PC-9 (cell line): ENCODE data around the gene CIITA. TPM values are rescaled to one million over a fixed set of nuclear protein-coding genes. Genes with fewer than 3 reads are reported as not detected.
A peak's percentile ranks its signal among the peaks of the same experiment; 100 is the strongest.

Experiments
- BruUV-seq: library from RNA; stranded (reverse); fragments of 400-500 nt; replicated peaks from 2 replicates; lab custom pipeline; 2021; lab: Mats Ljungman, UMichigan
- CTCF ChIA-PET: fragments of 300-600 bp; sonication (Branson Sonifier 250); formaldehyde crosslinking; loops from one replicate; lab custom pipeline; 2022; ENCODE audit warnings: antibody characterized with exemption; lab: Charles Lee
- POLR2A ChIA-PET: fragments of 300-600 bp; sonication (Branson Sonifier 250); formaldehyde crosslinking; loops from one replicate; lab custom pipeline; 2022; ENCODE audit warnings: antibody characterized with exemption; ENCODE audit not compliant: unreplicated experiment; lab: Charles Lee
- DNase-seq, 2 experiments: peaks; one replicate each; pipeline versions ENCODE4 v3.0.0 to v3.0.0-alpha.2; 2015 to 2022; ENCODE audit warnings: mixed read lengths in 1 of 2
- H2AFZ ChIP-seq: fragments of 200-600 bp; sonication (generic); 2 replicates; pipeline ENCODE4 v1.8.1; 2017; ENCODE audit warnings: antibody characterized with exemption
- H3F3A ChIP-seq: fragments of 200-600 bp; sonication (generic); 2 replicates; pipeline ENCODE4 v1.8.1; 2017; ENCODE audit warnings: antibody characterized with exemption, mild to moderate bottlenecking, low read depth; ENCODE audit not compliant: insufficient read depth
- H3K27ac ChIP-seq: fragments of 200-600 bp; sonication (generic); 2 replicates; pipeline ENCODE4 v1.6.1; 2016; ENCODE audit warnings: mixed run types
- H3K27me3 ChIP-seq: fragments of 200-600 bp; sonication (generic); 2 replicates; pipeline ENCODE4 v1.6.1; 2016; ENCODE audit warnings: low read depth, mixed run types; ENCODE audit not compliant: insufficient read depth
- H3K36me3 ChIP-seq: fragments of 200-600 bp; sonication (generic); 2 replicates; pipeline ENCODE4 v1.6.1; 2016; ENCODE audit warnings: low read depth, mixed run types
- H3K4me1 ChIP-seq: fragments of 200-600 bp; sonication (generic); replicated peaks from 2 replicates; pipeline ENCODE4 v1.6.1; 2016; ENCODE audit warnings: mixed run types; ENCODE audit not compliant: insufficient read depth
- H3K4me2 ChIP-seq: fragments of 200-600 bp; sonication (generic); 2 replicates; pipeline ENCODE4 v1.6.1; 2017; ENCODE audit warnings: mixed run types
- H3K4me3 ChIP-seq: fragments of 200-600 bp; sonication (generic); 2 replicates; pipeline ENCODE4 v1.6.1; 2016; ENCODE audit warnings: mixed run types
- H3K79me2 ChIP-seq: fragments of 200-600 bp; sonication (generic); 2 replicates; pipeline ENCODE4 v1.6.1; 2017; ENCODE audit warnings: low read depth, mixed run types
- H3K9me2 ChIP-seq: fragments of 200-600 bp; sonication (generic); 2 replicates; pipeline ENCODE4 v1.8.1; 2017; ENCODE audit warnings: mild to moderate bottlenecking; ENCODE audit not compliant: insufficient read depth
- H3K9me3 ChIP-seq: fragments of 200-600 bp; sonication (generic); 2 replicates; pipeline ENCODE4 v1.8.1; 2016; ENCODE audit warnings: low read depth; ENCODE audit not compliant: insufficient read depth
- H4K20me1 ChIP-seq: fragments of 200-600 bp; sonication (generic); 2 replicates; pipeline ENCODE4 v1.8.1; 2017; ENCODE audit not compliant: insufficient read depth
- EZH2 ChIP-seq: fragments of 200-600 bp; sonication (generic); IDR thresholded peaks from 2 replicates; pipeline ENCODE4 v1.8.0; 2017; ENCODE audit warnings: antibody characterized with exemption, low read depth
- intact Hi-C: fragments of 100-400 bp; cut with micrococcal nuclease; formaldehyde crosslinking; loops from one replicate; pipeline ENCODE4 v1.10.0; 2022; ENCODE audit not compliant: unreplicated experiment
- total RNA-seq: library from RNA; stranded (reverse); gene quantifications from 2 replicates; pipeline ENCODE4 v1.2.3, GENCODE V29; 2021
- TF ChIP-seq, protein P1 (sequence below): fragments of 200-600 bp; sonication (generic); conservative IDR thresholded peaks from 2 replicates; pipeline ENCODE4 v1.6.1; 2017; ENCODE audit warnings: mixed run types, antibody characterized with exemption, mild to moderate bottlenecking, moderate library complexity

CIITA gene
- total RNA-seq, 1 experiment from 2014 or later, result 1.7 TPM

DNA sequence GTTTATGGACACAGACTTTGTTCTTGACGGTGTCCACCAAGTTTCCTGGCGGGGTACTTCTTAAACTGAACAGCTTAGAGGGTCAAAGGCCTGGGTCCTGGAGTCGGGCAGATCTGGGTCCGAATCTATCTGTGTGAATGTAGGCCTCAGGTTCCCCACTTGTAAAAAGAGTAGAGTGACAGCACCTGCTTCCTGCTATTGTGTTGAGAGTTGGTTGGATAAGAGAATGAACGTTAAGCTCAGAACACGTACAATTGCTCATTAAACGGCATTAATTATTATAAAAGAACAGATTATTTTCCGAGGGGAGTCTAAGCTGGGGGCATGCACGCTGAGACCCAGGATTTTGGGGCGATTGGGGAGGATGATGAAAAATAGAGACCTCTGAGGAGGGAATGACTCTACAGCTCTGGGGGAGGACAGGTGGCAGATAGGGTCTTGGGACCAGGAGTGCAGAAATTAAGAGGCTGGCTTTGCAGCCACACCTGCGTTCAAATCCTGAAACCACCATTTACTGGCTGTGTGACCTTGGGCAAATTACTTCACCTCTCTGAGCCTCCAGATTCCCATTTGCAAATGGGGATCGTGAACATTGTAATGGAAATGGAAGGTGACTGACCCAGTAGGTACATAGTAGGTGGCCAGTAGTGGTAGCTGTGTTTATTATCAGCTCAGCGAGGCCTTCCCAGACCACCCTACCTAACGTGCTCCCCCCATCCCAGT is 68.2 kb downstream of the CIITA start:
- no TSS peak for BruUV-seq
- H4K20me1 ChIP-seq, result peaks cover 5% of the 10 kb centered on the region
- H3K9me3 ChIP-seq, result no peaks in the 10 kb centered on the region
- intact Hi-C loops, result no loop called here
- H3K4me3 ChIP-seq, result peak overlapping the region; percentile 92
- H3K9me2 ChIP-seq, result no peaks in the 10 kb centered on the region
- ChIA-PET POLR2A (interaction anchor here (0.7 kb wide), 2 partner anchors 652 to 951 kb away, joined by 4 read pairs; no protein-coding TSS in a partner anchor), CTCF (interaction anchor here (0.5 to 0.7 kb wide), 3 partner anchors 82 to 276 kb away, joined by 4 to 5 read pairs (median 4); no protein-coding TSS in a partner anchor)
- no peaks in the 10 kb centered on the region for H3K27me3 ChIP-seq
- H3K4me2 ChIP-seq, result peak overlapping the region; percentile 97
- peak overlapping the region; percentile 95 for H2AFZ ChIP-seq
- no peaks in the 10 kb centered on the region for H3K36me3 ChIP-seq
- DNase-seq, result no peak
- TF ChIP-seq EZH2, result no peak
- TF ChIP-seq, protein P1, sequence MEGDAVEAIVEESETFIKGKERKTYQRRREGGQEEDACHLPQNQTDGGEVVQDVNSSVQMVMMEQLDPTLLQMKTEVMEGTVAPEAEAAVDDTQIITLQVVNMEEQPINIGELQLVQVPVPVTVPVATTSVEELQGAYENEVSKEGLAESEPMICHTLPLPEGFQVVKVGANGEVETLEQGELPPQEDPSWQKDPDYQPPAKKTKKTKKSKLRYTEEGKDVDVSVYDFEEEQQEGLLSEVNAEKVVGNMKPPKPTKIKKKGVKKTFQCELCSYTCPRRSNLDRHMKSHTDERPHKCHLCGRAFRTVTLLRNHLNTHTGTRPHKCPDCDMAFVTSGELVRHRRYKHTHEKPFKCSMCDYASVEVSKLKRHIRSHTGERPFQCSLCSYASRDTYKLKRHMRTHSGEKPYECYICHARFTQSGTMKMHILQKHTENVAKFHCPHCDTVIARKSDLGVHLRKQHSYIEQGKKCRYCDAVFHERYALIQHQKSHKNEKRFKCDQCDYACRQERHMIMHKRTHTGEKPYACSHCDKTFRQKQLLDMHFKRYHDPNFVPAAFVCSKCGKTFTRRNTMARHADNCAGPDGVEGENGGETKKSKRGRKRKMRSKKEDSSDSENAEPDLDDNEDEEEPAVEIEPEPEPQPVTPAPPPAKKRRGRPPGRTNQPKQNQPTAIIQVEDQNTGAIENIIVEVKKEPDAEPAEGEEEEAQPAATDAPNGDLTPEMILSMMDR, result no peak
- peaks cover 53% of the 10 kb centered on the region for H3K4me1 ChIP-seq
- no peak overlapping the region for H3K27ac ChIP-seq
- peaks cover 55% of the 10 kb centered on the region for H3K79me2 ChIP-seq
- peaks cover 7% of the 10 kb centered on the region for H3F3A ChIP-seq

DNA sequence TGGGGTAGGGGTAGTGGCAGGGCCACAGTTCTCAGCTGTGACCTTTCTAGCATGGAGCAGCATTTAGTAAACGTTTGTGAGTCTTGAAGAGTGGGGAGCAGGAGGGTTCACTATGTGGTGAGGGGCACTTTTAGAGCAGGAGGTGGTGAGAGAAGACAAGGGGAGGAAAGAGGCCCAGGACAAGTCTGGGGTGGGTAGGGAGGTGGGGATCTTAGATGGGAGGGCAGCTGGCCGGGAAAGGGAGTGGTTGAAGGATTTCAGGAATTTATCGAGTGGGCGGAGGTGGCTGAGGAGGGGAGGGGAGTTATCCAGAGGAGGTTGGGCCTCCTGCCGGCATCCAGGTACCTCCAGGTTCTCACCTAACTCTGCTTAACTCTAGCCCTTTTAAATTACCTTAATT is 69.3 kb downstream of the CIITA start:
- intact Hi-C loops, result no loop called here
- no TSS peak for BruUV-seq
- Histone ChIP-seq H3K4me1 (peaks cover 53% of the 10 kb centered on the region), H3F3A (peaks cover 13% of the 10 kb centered on the region), H3K79me2 (peaks cover 52% of the 10 kb centered on the region), H4K20me1 (0 out of 2 replicates have a peak, but pooled peaks cover 6% of the 10 kb centered on the region), H3K9me3 (no peaks in the 10 kb centered on the region), H3K27ac (no peak overlapping the region), H2AFZ (no peak overlapping the region), H3K36me3 (no peaks in the 10 kb centered on the region), H3K9me2 (no peaks in the 10 kb centered on the region), H3K4me2 (peak overlapping the region; percentile 97), H3K27me3 (no peaks in the 10 kb centered on the region), H3K4me3 (no peak overlapping the region)
- ChIA-PET POLR2A (interaction anchor here (0.6 kb wide), 1 partner anchor 18 kb away, joined by 4 read pairs; no protein-coding TSS in a partner anchor), CTCF (no interaction called here)
- TF ChIP-seq, protein P1, result no peak
- no peak for TF ChIP-seq EZH2
- peak in 1 of 2 experiments; percentile 45 for DNase-seq

DNA sequence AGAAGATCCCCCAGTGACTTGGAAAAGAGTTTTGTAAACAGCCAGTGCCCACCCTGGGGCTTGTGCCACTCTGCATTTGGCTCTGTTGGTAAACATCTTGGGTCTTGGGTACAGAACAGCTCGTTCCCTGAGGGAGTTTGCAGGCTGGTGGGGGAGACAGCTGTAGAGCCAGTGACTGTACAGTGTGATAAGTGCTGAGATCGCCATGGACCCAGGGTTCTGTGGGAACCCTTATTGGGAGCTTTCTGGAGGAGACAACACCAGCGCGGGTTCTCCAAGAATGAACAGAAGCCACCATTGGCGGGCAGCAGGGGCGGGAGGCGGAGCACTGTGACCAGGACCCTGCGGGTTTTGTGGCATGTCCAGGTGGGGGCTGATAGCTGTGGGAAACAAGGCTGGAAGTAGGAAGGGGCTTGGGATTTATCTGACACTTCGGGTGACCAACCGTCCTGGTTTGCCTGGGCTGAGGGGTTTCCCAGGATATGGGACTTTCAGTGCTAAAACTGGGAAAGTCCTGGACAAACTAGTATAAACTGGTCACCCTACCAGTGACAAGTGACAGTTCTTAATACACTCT is 70.3 kb downstream of the CIITA start:
- Histone ChIP-seq H3K4me1 (peaks cover 54% of the 10 kb centered on the region), H3F3A (peaks cover 13% of the 10 kb centered on the region), H2AFZ (no peak overlapping the region), H3K27me3 (no peaks in the 10 kb centered on the region), H3K9me3 (no peaks in the 10 kb centered on the region), H3K36me3 (no peaks in the 10 kb centered on the region), H3K4me3 (no peak overlapping the region), H3K4me2 (no peak overlapping the region), H3K9me2 (no peaks in the 10 kb centered on the region), H3K79me2 (peaks cover 54% of the 10 kb centered on the region), H4K20me1 (0 out of 2 replicates have a peak, but pooled peaks cover 6% of the 10 kb centered on the region), H3K27ac (no peak overlapping the region)
- POLR2A ChIA-PET, result no interaction called here
- TF ChIP-seq, protein P1, result no peak
- TF ChIP-seq EZH2, result no peak
- CTCF ChIA-PET, result no interaction called here
- DNase-seq, result no peak
- no TSS peak for BruUV-seq
- intact Hi-C loops, result no loop called here
